Large intestine (tissue), 3 donors: Measurements from ENCODE around the gene HEATR3. TPM values are rescaled to one million over a fixed set of nuclear protein-coding genes. Genes with fewer than 3 reads are reported as not detected.

Experiments used
- DNase-seq, 2 donors: peaks; one replicate each; pipeline versions ENCODE4 v3.0.0 to v3.0.0-alpha.2; 2013
- H3K27ac ChIP-seq: one replicate; pipeline ENCODE4 v1.5.1; 2013; ENCODE audit warnings: low read length
- H3K27me3 ChIP-seq: 2 replicates; pipeline ENCODE4 v1.6.1; 2013; ENCODE audit warnings: low read length; ENCODE audit not compliant: control insufficient read depth, insufficient read depth
- H3K36me3 ChIP-seq: 2 replicates; pipeline ENCODE4 v1.6.1; 2013; ENCODE audit warnings: low read length; ENCODE audit not compliant: control insufficient read depth, insufficient read depth
- H3K4me1 ChIP-seq: one replicate; pipeline ENCODE4 v1.6.1; 2013; ENCODE audit warnings: low read length; ENCODE audit not compliant: control insufficient read depth, insufficient read depth
- H3K4me3 ChIP-seq: one replicate; pipeline ENCODE4 v1.5.1; 2013; ENCODE audit warnings: low read length
- H3K9me3 ChIP-seq: one replicate; pipeline ENCODE4 v1.6.1; 2013; ENCODE audit warnings: mild to moderate bottlenecking, low read depth, low read length, moderate library complexity; ENCODE audit not compliant: control insufficient read depth
- WGBS: methylation state at CpG from one replicate; pipeline ENCODE4 v1.1.5; 2013; ENCODE audit warnings: low lambda C conversion rate; ENCODE audit not compliant: insufficient coverage; 5-methylcytosine and 5-hydroxymethylcytosine counted together
- polyA plus RNA-seq: library from polyadenylated mRNA; unstranded; fragments of 120-200 nt; gene quantifications from one replicate; pipeline ENCODE4 v1.2.1, GENCODE V29; 2013

Gene HEATR3
- polyA plus RNA-seq, 1 donor, result 11.7 TPM

- no peak for DNase-seq
- Histone ChIP-seq H3K9me3 (no peaks in the 10 kb centered on the region), H3K36me3 (no peaks in the 10 kb centered on the region), H3K27me3 (no peaks in the 10 kb centered on the region), H3K4me3 (no peak overlapping the region), H3K4me1 (no peaks in the 10 kb centered on the region), H3K27ac (no peak overlapping the region)
- 100% methylated on average over 2 of the region's 4 CpGs for WGBS
These were observed 9.5 kb upstream of the HEATR3 start for GRCh38 chr16:50056226-50056625.

GRCh38 chr16:50058091-50058771 is 7.5 kb upstream of the HEATR3 start:
- no peak overlapping the region for H3K27ac ChIP-seq
- H3K27me3 ChIP-seq, result no peaks in the 10 kb centered on the region
- H3K4me3 ChIP-seq, result no peak overlapping the region
- DNase-seq, result no peak
- WGBS, result no CpG with 5 or more reads among the region's 28 CpGs
- no peaks in the 10 kb centered on the region for H3K36me3 ChIP-seq
- no peaks in the 10 kb centered on the region for H3K4me1 ChIP-seq
- no peaks in the 10 kb centered on the region for H3K9me3 ChIP-seq

DNA sequence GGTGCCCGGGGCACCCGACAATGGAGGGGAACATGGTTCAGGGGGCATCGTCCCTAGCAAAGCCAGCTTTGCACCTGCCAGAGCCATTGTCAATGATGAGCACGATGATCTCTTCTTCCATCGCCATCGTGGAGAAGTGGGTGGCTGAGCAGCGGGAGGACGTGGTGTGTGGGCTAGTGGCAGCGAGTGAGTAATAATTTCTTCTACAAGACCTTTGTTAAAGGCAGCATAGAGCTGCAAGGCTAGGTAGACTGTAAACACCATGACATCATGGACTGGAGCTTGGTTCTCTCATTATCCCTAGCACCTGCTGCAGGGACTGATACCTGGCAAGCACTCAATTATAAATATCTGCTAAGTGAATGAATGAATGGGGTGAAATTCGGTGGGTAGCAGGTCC is 6.7 kb upstream of the HEATR3 start:
- no peak overlapping the region for H3K4me3 ChIP-seq
- H3K36me3 ChIP-seq, result no peaks in the 10 kb centered on the region
- WGBS, result no CpG with 5 or more reads among the region's 10 CpGs
- DNase-seq, result no peak
- H3K9me3 ChIP-seq, result no peaks in the 10 kb centered on the region
- H3K27me3 ChIP-seq, result no peaks in the 10 kb centered on the region
- no peak overlapping the region for H3K27ac ChIP-seq
- H3K4me1 ChIP-seq, result no peaks in the 10 kb centered on the region

- Histone ChIP-seq H3K36me3 (no peaks in the 10 kb centered on the region), H3K9me3 (no peaks in the 10 kb centered on the region), H3K4me3 (no peak overlapping the region), H3K4me1 (no peaks in the 10 kb centered on the region), H3K27ac (no peak overlapping the region), H3K27me3 (no peaks in the 10 kb centered on the region)
- DNase-seq, result no peak
- no CpG with 5 or more reads among the region's 3 CpGs for WGBS
These were observed 6.1 kb upstream of the HEATR3 start for GRCh38 chr16:50059669-50060068.

- H3K9me3 ChIP-seq, result no peaks in the 10 kb centered on the region
- DNase-seq, result no peak
- WGBS, result no CpG with 5 or more reads among the region's 1 CpG
These were observed 4.4 kb upstream of the HEATR3 start for GRCh38 chr16:50061326-50061725.

DNA sequence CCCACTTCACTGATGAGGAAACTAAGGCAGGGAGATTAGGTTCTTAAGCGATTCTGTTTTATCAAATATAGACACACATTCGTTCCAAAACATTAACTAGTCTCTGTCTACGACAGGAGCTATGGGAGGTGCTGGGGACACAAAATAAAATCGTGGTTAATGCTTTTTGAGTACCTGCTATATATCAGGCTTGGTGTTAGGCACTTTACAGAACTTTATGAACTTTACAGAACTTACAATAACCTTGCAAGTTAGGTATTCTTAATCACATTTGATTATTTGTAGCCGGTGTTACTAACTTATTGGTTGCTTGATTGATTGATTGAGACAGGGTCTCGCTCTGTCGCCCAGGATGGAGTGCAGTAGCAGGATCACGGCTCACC is 538 bp upstream of the HEATR3 start:
- Histone ChIP-seq H3K27ac (no peak overlapping the region), H3K4me1 (peaks cover 4% of the 10 kb centered on the region), H3K9me3 (no peaks in the 10 kb centered on the region), H3K36me3 (peaks cover 4% of the 10 kb centered on the region), H3K27me3 (no peaks in the 10 kb centered on the region), H3K4me3 (peak overlapping the region; percentile 13)
- WGBS, result 60% methylated on average over 1 of the region's 8 CpGs
- no peak for DNase-seq

More at GRCh38 chr16:50061326-50061725, 4.4 kb upstream of the HEATR3 start:
- Histone ChIP-seq H3K27me3 (no peaks in the 10 kb centered on the region), H3K4me1 (no peaks in the 10 kb centered on the region), H3K36me3 (no peaks in the 10 kb centered on the region), H3K27ac (no peak overlapping the region), H3K4me3 (no peak overlapping the region)

DNA sequence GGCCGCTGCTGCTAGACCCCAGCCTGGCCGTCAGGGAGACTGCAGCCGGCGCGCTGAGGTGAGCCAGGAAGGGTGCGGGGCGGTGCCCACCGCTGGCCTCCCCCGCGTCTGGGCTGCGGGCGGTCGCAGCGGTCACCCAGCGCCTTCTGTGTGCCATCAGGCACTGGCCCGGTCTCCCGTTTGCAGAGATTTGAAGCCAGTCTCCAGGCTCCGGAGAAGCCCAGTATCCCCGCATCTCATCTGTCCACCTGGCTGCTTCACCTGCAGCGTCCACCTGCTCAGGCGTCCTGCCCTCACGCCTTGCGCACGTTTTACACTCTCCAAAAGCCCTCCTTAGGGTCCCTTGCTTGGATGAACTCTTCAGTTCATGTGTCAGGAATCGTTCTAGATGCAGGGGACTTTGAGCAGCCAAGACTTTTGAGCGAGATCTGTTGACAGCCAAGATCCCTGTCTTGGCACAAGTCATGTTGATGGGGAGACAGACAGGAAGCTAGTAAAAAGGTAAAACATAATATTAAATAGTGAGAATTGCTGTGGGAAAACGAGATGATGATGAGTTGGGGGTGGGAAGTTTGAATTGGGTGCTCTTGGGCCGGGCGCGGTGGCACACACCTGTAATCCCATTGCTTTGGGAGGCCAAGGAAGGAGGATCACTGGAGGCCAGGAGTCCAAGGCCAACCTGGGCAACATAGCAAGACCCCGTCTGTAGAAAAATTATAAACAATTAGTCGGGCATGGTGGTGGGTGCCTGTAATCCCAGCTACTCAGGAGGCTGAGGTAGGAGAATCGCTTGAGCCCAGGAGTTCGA is 916 bp downstream of the HEATR3 start:
- no CpG with 5 or more reads among the region's 34 CpGs for WGBS
- Histone ChIP-seq H3K4me1 (peaks cover 4% of the 10 kb centered on the region), H3K27ac (no peak overlapping the region), H3K9me3 (no peaks in the 10 kb centered on the region), H3K27me3 (no peaks in the 10 kb centered on the region), H3K4me3 (peak overlapping the region; percentile 48), H3K36me3 (peaks cover 4% of the 10 kb centered on the region)
- DNase-seq, result no peak

- WGBS, result 56% methylated on average over 3 of the region's 3 CpGs
- H3K36me3 ChIP-seq, result peaks cover 4% of the 10 kb centered on the region
- no peaks in the 10 kb centered on the region for H3K27me3 ChIP-seq
- DNase-seq, result peak in 1 of 2 donors; percentile 21
- H3K4me3 ChIP-seq, result no peak overlapping the region
- H3K9me3 ChIP-seq, result no peaks in the 10 kb centered on the region
- H3K4me1 ChIP-seq, result peaks cover 4% of the 10 kb centered on the region
- H3K27ac ChIP-seq, result no peak overlapping the region
These were observed 1.6 kb downstream of the HEATR3 start for GRCh38 chr16:50067290-50067853.

DNA sequence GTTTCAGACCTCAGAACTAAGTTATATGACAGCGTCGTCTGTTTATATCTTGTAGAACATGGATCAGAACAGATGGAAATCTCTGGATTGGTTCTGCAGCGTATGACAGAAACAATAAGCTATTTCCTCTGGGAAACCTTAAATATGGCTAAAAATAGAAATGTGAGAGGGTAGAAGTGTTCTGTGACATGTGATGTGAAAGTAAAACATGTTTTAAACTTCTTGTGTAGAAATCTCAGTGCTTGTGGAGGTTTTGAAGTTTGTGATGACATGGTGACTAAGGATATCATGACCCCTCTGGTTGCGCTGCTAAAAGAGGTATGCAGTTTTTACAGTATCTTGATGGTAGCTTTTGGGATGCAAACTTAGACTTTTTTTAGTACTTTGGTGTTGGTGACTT is 2.8 kb downstream of the HEATR3 start:
- DNase-seq, result no peak
- Histone ChIP-seq H3K36me3 (peaks cover 4% of the 10 kb centered on the region), H3K4me3 (no peak overlapping the region), H3K9me3 (no peaks in the 10 kb centered on the region), H3K4me1 (peaks cover 4% of the 10 kb centered on the region), H3K27ac (no peak overlapping the region), H3K27me3 (no peaks in the 10 kb centered on the region)
- WGBS, result 95% methylated on average over 4 of the region's 4 CpGs

- Histone ChIP-seq H3K4me1 (peaks cover 4% of the 10 kb centered on the region), H3K36me3 (peaks cover 4% of the 10 kb centered on the region), H3K27me3 (no peaks in the 10 kb centered on the region), H3K27ac (no peak overlapping the region), H3K4me3 (no peak overlapping the region), H3K9me3 (no peaks in the 10 kb centered on the region)
- DNase-seq, result no peak
- 100% methylated on average over 1 of the region's 1 CpG for WGBS
These were observed 3.3 kb downstream of the HEATR3 start for GRCh38 chr16:50069060-50069459.
